ENCODE results near the gene DLGAP1. TPM values are rescaled to one million over a fixed set of nuclear protein-coding genes. Genes with fewer than 3 reads are reported as not detected.
A peak's percentile ranks its signal among the peaks of the same experiment; 100 is the strongest.

Gene DLGAP1
- total RNA-seq, 1 donor from 2014 or later, result 2.0 TPM

DNA sequence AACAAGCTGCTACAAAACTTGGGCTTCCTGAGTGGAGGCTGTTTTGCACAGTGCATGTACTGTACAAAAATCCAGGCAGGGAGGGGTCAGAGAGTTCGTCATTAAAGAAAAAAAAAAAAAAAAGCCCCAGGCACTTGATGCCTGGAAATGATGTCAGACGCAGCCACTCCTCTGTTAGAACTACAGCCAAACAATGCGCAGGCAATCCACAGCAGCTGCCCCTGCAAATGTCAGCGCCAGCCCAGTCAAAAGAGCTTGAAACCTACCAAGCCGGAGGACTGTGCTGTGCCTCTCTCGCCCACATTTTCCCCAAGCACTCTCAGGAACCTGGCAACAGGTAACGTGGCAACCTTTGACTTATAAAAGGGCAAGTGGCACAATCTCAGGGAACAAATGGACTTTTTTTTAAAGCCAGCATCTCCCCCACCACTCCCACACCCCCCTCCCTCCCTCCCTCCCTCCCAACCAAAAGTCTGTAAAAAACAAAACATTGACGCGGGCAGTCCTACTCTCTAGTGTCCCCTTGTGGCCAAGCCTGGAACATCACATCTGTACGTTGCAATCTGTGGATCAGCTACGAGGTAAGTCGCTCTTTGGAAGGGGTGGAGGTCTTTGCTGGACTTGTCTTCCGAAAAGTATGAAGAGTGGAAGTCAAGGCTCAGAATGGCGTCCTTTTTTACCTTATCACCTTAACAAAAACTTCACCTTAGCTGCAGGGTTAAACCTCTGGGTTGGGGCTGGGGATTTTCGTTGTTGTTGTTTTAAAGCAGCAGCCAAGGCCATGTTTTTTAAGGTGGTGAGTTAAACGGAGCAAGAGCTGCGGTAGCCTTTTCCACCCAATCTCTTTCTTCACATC, 861.0 kb downstream of the DLGAP1 start:
- H3K27me3 ChIP-seq, result no peaks in the 10 kb centered on the region
- H3K4me1 ChIP-seq, result peaks cover 26 to 39% of the 10 kb centered on the region in 2 donors
- TF ChIP-seq, protein P1, sequence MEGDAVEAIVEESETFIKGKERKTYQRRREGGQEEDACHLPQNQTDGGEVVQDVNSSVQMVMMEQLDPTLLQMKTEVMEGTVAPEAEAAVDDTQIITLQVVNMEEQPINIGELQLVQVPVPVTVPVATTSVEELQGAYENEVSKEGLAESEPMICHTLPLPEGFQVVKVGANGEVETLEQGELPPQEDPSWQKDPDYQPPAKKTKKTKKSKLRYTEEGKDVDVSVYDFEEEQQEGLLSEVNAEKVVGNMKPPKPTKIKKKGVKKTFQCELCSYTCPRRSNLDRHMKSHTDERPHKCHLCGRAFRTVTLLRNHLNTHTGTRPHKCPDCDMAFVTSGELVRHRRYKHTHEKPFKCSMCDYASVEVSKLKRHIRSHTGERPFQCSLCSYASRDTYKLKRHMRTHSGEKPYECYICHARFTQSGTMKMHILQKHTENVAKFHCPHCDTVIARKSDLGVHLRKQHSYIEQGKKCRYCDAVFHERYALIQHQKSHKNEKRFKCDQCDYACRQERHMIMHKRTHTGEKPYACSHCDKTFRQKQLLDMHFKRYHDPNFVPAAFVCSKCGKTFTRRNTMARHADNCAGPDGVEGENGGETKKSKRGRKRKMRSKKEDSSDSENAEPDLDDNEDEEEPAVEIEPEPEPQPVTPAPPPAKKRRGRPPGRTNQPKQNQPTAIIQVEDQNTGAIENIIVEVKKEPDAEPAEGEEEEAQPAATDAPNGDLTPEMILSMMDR (IDR thresholded peaks at IDR 0.05), result peak; percentile 81 to 95 (median 95)
- H3K4me3 ChIP-seq, result peak overlapping the region; percentile 61 to 63
- no peaks in the 10 kb centered on the region for H3K36me3 ChIP-seq
- DNase-seq (ENCODE audit: low spot score in 2 of 2), result peak; percentile 80 to 95
- no peaks in the 10 kb centered on the region for H3K9me3 ChIP-seq
- peak overlapping the region; percentile 98 for H3K27ac ChIP-seq
- intact Hi-C loops (cut with DNase I), result loop anchor here (1.0 to 2.0 kb wide), 6 partner anchors 30 to 331 kb away; partner anchors contain the start of gene MYL12B

DNA sequence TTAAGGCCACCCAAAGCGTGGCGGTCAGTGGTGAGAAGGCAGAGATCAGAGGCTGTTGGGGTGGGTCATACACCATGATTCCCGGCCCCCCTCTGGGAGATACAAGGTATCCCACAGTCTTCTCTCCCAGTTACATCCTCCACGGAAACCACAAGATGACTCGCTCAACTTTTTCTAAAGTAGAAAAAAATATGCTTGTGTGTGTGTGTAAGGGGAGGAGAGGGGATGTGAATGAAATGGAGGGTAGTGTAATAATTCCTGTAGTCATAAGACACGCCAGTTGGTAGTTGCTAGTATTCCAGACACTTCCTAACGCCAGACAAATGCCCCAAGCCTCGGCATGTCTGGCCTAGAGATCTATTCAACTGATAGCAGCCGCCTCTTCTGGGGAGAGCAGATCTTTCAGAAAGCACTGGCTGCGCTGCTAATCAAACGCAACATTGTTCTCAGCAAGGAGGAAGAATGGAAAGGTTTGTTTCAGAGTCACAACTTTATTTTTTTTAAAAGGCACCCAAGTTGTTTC, 861.7 kb downstream of the DLGAP1 start:
- Histone ChIP-seq H3K27me3 (no peaks in the 10 kb centered on the region), H3K36me3 (no peaks in the 10 kb centered on the region), H3K4me1 (peaks cover 26 to 39% of the 10 kb centered on the region in 2 donors), H3K4me3 (peak overlapping the region; percentile 61 to 63), H3K27ac (peak overlapping the region; percentile 98), H3K9me3 (no peaks in the 10 kb centered on the region)
- intact Hi-C loops (cut with DNase I), result loop anchor here (1.0 to 2.0 kb wide), 2 partner anchors 73 to 331 kb away; partner anchors contain the start of gene MYL12B
- TF ChIP-seq, protein P1 (IDR thresholded peaks at IDR 0.05), result no peak
- DNase-seq (ENCODE audit: low spot score in 2 of 2), result peak in 1 of 2 donors; percentile 74

DNA sequence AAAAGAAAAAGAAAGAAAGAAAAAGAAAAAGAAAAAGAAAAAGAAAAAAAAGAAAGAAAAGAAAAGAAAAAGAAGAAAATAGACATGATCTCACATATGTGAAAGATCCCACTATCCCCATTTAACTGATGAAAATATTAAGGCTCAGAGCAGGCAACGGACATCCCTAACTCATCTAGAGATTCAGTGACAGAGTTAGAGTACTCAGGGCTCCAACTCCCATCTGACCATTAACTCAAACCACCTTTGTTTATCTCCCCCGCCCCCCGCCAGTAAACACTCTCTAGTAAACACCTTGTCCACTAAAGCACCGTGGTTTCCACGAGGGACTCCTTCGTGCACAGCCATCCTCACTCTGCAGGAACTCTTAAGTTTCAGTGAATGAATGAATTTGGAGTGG, 862.2 kb downstream of the DLGAP1 start:
- DNase-seq (ENCODE audit: low spot score in 2 of 2), result no peak
- no peaks in the 10 kb centered on the region for H3K36me3 ChIP-seq
- peaks cover 26 to 38% of the 10 kb centered on the region in 2 donors for H3K4me1 ChIP-seq

DNA sequence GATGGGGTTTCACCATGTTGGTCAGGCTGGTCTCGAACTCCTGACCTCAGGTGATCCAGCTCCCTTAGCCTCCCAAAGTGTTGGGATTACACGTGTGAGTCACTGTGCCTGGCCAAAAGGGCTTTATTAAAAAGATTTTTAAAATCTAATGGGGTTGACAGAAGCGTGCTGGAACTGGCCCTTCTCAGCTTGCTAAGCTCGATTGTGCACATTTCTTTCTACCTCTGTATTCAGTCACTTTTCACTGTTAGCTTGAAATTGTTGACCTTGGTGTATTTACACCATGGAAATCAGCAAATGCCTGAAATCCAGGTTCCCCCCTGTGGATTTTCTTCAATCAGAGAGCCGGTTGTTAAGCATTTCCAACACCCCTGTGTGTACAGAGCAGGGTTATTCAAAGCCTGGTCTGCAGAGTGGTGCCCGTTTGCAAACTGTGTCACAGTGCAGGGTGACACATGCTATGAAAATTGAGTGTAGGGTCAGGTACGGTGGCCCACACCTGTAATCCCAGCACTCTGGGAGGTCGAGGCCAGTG, 864.9 kb downstream of the DLGAP1 start:
- intact Hi-C loops (cut with DNase I), result no loop called here
- no peaks in the 10 kb centered on the region for H3K9me3 ChIP-seq
- TF ChIP-seq, protein P1 (IDR thresholded peaks at IDR 0.05), result no peak
- H3K4me1 ChIP-seq, result peaks cover 12 to 14% of the 10 kb centered on the region in 2 donors
- no peak overlapping the region for H3K4me3 ChIP-seq
- H3K27ac ChIP-seq, result no peak overlapping the region
- no peak for DNase-seq (ENCODE audit: low spot score in 2 of 2)
- H3K36me3 ChIP-seq, result no peaks in the 10 kb centered on the region
- no peaks in the 10 kb centered on the region for H3K27me3 ChIP-seq

More for the DNA sequence above, 862.2 kb downstream of the DLGAP1 start:
- Histone ChIP-seq H3K27me3 (no peaks in the 10 kb centered on the region), H3K4me3 (peak overlapping the region in 1 of 2 donors; percentile 63), H3K9me3 (no peaks in the 10 kb centered on the region), H3K27ac (peak overlapping the region; percentile 98)
- TF ChIP-seq, protein P1 (IDR thresholded peaks at IDR 0.05), result no peak
- intact Hi-C loops (cut with DNase I), result loop anchor here (1.0 to 2.0 kb wide), 2 partner anchors 73 to 330 kb away; partner anchors contain the start of gene MYL12B

DNA sequence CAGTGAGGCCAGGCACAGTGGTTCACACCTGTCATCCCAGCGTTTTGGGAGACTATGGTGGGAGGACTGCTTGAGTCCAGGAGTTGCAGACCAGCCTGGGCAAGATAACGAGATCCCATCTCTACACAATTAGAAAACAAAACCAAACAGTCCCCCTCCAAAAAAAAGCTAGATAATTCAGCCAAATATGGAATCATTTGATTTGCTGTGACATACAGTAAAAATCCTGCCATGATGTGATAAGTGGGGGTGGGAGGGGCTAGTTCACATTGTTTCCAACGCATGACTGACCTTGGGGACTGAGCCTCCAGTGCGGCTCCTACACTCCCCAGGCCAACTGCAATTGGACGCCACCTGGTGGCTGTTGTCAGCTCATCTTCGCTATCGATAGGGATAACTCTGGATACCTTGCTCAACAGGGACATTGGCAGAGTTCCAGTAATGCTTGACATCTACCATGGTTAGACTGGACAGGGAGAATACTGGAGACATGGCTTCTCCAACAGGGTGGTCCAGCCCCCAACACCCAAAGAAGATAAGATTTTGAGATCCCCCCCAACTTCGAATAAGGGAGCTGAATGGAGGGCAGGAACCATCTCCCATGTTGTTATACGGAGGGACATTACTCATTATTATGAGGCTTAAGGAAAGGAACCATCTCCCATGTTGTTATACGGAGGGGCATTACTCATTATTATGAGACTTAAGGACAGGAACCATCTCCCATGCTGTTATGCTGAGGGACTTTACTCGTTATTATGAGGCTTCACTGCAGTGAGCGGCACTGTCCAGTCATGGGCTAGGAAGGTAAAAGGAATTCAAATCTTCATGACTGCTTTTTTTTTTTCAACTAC, 869.2 kb downstream of the DLGAP1 start:
- intact Hi-C loops (cut with DNase I), result loop anchor here (2.0 kb wide), 1 partner anchor 303 kb away; no protein-coding TSS in a partner anchor
- TF ChIP-seq, protein P1 (IDR thresholded peaks at IDR 0.05), result peak; percentile 41 to 63 (median 48)
- no peaks in the 10 kb centered on the region for H3K36me3 ChIP-seq
- no peak overlapping the region for H3K4me3 ChIP-seq
- DNase-seq (ENCODE audit: low spot score in 2 of 2), result peak in 1 of 2 donors; percentile 85
- H3K27ac ChIP-seq, result no peak overlapping the region
- no peaks in the 10 kb centered on the region for H3K27me3 ChIP-seq
- H3K9me3 ChIP-seq, result no peaks in the 10 kb centered on the region
- no peaks in the 10 kb centered on the region for H3K4me1 ChIP-seq

Data from ascending aorta (tissue), 2 donors.